HepG2 (cell line): ENCODE data around the gene KISS1R. TPM values are rescaled to one million over a fixed set of nuclear protein-coding genes. Genes with fewer than 3 reads are reported as not detected.

Experiments used
- ATAC-seq: fragments of 200-7000 bp; cut with Tn5 transposase; 3 replicates; pipeline ENCODE4 v1.9.1; 2020; ENCODE audit warnings: mild to moderate bottlenecking, moderate library complexity
- BruUV-seq: library from RNA; stranded (reverse); fragments of 400-500 nt; replicated peaks from 2 replicates; lab custom pipeline; 2021; lab: Mats Ljungman, UMichigan
- CTCF ChIA-PET: fragments of 300-600 bp; formaldehyde crosslinking; extraction: SDS; loops from one replicate; lab custom pipeline; 2021; ENCODE audit warnings: low total read pairs, inconsistent platforms, low intra/inter-chr PET ratio; lab: Yijun Ruan, JAX
- POLR2A ChIA-PET: fragments of 350-600 bp; sonication (Branson Sonifier 250); formaldehyde crosslinking; loops from one replicate; lab custom pipeline; 2020; ENCODE audit warnings: antibody characterized with exemption, inconsistent platforms; lab: Yijun Ruan, JAX
- DNase-seq: peaks from one replicate; pipeline ENCODE4 v3.0.0-alpha.2; 2015; ENCODE audit warnings: low spot score
- FAIRE-seq: peaks from 3 replicates; lab custom pipeline; 2011; peaks lifted over from hg19 to GRCh38; lab: Jason Lieb, UNC
- H2AFZ ChIP-seq: one replicate; pipeline ENCODE4 v1.6.1; 2011; ENCODE audit warnings: low read length, inconsistent platforms
- H3K27ac ChIP-seq: fragments of 300-600 bp; 3 replicates; pipeline ENCODE4 v1.8.0; 2011; ENCODE audit warnings: mixed run types, mild to moderate bottlenecking, mixed read lengths, low read length, inconsistent platforms; ENCODE audit not compliant: insufficient read depth; ENCODE audit errors: extremely low read length
- H3K27me3 ChIP-seq, 2 experiments: fragments of 200-600 bp in 1 of 2; 2 replicates in 1 of 2; 3 replicates in 1 of 2; pipeline versions ENCODE4 v1.6.0 to v1.8.0; 2011; ENCODE audit warnings: low read length in 2 of 2, mild to moderate bottlenecking in 2 of 2, moderate library complexity in 2 of 2, inconsistent platforms in 1 of 2; ENCODE audit not compliant: insufficient read depth in 2 of 2, control insufficient read depth in 1 of 2
- H3K36me3 ChIP-seq, 2 experiments: fragments of 200-600 bp in 1 of 2; replicated peaks in 1 of 2; 2 replicates in 1 of 2; 3 replicates in 1 of 2; pipeline versions ENCODE4 v1.5.1 to v1.8.0; 2011; ENCODE audit warnings: low read length in 2 of 2, inconsistent platforms in 1 of 2; ENCODE audit not compliant: insufficient read depth in 2 of 2, control insufficient read depth in 1 of 2
- H3K4me1 ChIP-seq: 2 replicates; pipeline ENCODE4 v1.5.1; 2012; ENCODE audit warnings: low read length, inconsistent platforms; ENCODE audit not compliant: insufficient read depth
- H3K4me2 ChIP-seq: 2 replicates; pipeline ENCODE4 v1.6.0; 2011; ENCODE audit warnings: low read depth, low read length, inconsistent platforms
- H3K4me3 ChIP-seq, 3 experiments: fragments of 200-600 bp in 1 of 3; sonication (generic), shearing (Covaris generic) in 1 of 3; replicated peaks in 1 of 3; 2 replicates each; pipeline ENCODE4 v1.5.1; 2011 to 2016; ENCODE audit warnings: low read length in 3 of 3, inconsistent platforms in 2 of 3, low read depth in 2 of 3, mild to moderate bottlenecking in 2 of 3, control low read depth in 1 of 3, mixed read lengths in 1 of 3; ENCODE audit not compliant: insufficient read depth in 1 of 3
- H3K79me2 ChIP-seq: one replicate; pipeline ENCODE4 v1.6.1; 2011; ENCODE audit warnings: low read length, inconsistent platforms; ENCODE audit not compliant: insufficient read depth
- H3K9ac ChIP-seq: 2 replicates; pipeline ENCODE4 v1.6.0; 2011; ENCODE audit warnings: mild to moderate bottlenecking, low read depth, low read length, inconsistent platforms; ENCODE audit not compliant: insufficient read depth
- H3K9me3 ChIP-seq: 2 replicates; pipeline ENCODE4 v1.5.1; 2012; ENCODE audit warnings: mild to moderate bottlenecking, low read length
- H4K20me1 ChIP-seq: 2 replicates; pipeline ENCODE4 v1.6.0; 2011; ENCODE audit warnings: inconsistent platforms, mild to moderate bottlenecking, low read length, moderate library complexity; ENCODE audit not compliant: insufficient read depth
- BRD4 ChIP-seq: sonication (generic); formaldehyde crosslinking; IDR thresholded peaks from 2 replicates; pipeline ENCODE4 v1.4.0; 2020; ENCODE audit warnings: missing genetic modification reagents
- HNRNPL ChIP-seq: fragments of 200-400 bp; formaldehyde crosslinking; IDR thresholded peaks from 2 replicates; pipeline ENCODE4 v1.6.1; 2017; ENCODE audit warnings: mild to moderate bottlenecking, low read depth, low read length
- KAT2B ChIP-seq: fragments of 150-350 bp; IDR thresholded peaks from 2 replicates; pipeline ENCODE4 v1.6.1; 2014; ENCODE audit warnings: low read depth, low read length, borderline replicate concordance
- TP53 ChIP-seq: sonication (generic); formaldehyde crosslinking; conservative IDR thresholded peaks from 2 replicates; pipeline ENCODE4 v1.4.0; 2020; ENCODE audit warnings: missing genetic modification reagents
- ZBTB38 ChIP-seq: sonication (generic); formaldehyde crosslinking; IDR thresholded peaks from 2 replicates; pipeline ENCODE4 v1.5.1; 2020; ENCODE audit warnings: mild to moderate bottlenecking, missing genetic modification reagents
- ZSCAN30 ChIP-seq: sonication (generic); formaldehyde crosslinking; IDR thresholded peaks from 2 replicates; pipeline ENCODE4 v1.5.0; 2020; ENCODE audit warnings: mild to moderate bottlenecking, missing genetic modification reagents
- WGBS: methylation state at CpG from one replicate; pipeline ENCODE4 v1.1.6; 2017; ENCODE audit warnings: low lambda C conversion rate; 5-methylcytosine and 5-hydroxymethylcytosine counted together
- in situ Hi-C: cut with HindIII; loops from 2 replicates; pipeline ENCODE4 v1.10.0; 2017; ENCODE audit warnings: low pct_unique_long_range_greater_than_20kb; ENCODE audit not compliant: extremely low pct_ligation_motif_present
- intact Hi-C: fragments of 100-400 bp; cut with micrococcal nuclease; formaldehyde crosslinking; loops from one replicate; pipeline ENCODE4 v1.10.0; 2022; ENCODE audit not compliant: unreplicated experiment
- polyA plus RNA-seq, 8 experiments: library from polyadenylated mRNA; depleted of rRNA in 3 of 8; stranded (reverse) in 7 of 8; unstranded in 1 of 8; fragments of >200 nt; fragmentation: Illumina TruSeq in 4 of 8; extraction: Trizol in 4 of 8; gene quantifications; 2 replicates each; pipeline versions ENCODE4 v1.2.1 to v1.2.3, GENCODE V29; 2011 to 2016; ENCODE audit warnings: low read depth in 4 of 8, missing spikeins in 1 of 8, mixed read lengths in 1 of 8; ENCODE audit not compliant: insufficient read depth in 1 of 8
- total RNA-seq, 5 experiments: library from RNA; depleted of rRNA; stranded (reverse); fragments of >200 nt; fragmentation: Illumina TruSeq; extraction: Trizol; gene quantifications; 2 replicates each; pipeline ENCODE4 v1.2.3, GENCODE V29; 2016; ENCODE audit warnings: low read depth in 1 of 5
- TF ChIP-seq, protein P1 (sequence below): sonication (generic); formaldehyde crosslinking; IDR thresholded peaks from 2 replicates; pipeline ENCODE4 v1.5.0; 2020; ENCODE audit warnings: mild to moderate bottlenecking, missing genetic modification reagents
- TF ChIP-seq, protein P2 (sequence below): sonication (generic); IDR thresholded peaks from 2 replicates; pipeline ENCODE4 v1.6.1; 2016; ENCODE audit warnings: low read depth, borderline replicate concordance
- TF ChIP-seq, protein P3 (sequence below): sonication (generic); formaldehyde crosslinking; IDR thresholded peaks from 2 replicates; pipeline ENCODE4 v1.9.0; 2021; ENCODE audit warnings: missing genetic modification reagents, borderline replicate concordance
- TF ChIP-seq, protein P4 (sequence below): sonication (generic); formaldehyde crosslinking; IDR thresholded peaks from 2 replicates; pipeline ENCODE4 v1.4.0; 2020; ENCODE audit warnings: missing genetic modification reagents
- TF ChIP-seq, protein P5 (sequence below): sonication (generic); formaldehyde crosslinking; IDR thresholded peaks from 2 replicates; pipeline ENCODE4 v1.8.1; 2023; ENCODE audit warnings: mild to moderate bottlenecking, moderate library complexity, missing genetic modification reagents

Gene KISS1R
- total and polyA plus RNA-seq, 2 of the 13 experiments (the other 11 are each of a cell fraction or from before 2014, with no cell fraction given) = 1.1 to 10.2 TPM

DNA sequence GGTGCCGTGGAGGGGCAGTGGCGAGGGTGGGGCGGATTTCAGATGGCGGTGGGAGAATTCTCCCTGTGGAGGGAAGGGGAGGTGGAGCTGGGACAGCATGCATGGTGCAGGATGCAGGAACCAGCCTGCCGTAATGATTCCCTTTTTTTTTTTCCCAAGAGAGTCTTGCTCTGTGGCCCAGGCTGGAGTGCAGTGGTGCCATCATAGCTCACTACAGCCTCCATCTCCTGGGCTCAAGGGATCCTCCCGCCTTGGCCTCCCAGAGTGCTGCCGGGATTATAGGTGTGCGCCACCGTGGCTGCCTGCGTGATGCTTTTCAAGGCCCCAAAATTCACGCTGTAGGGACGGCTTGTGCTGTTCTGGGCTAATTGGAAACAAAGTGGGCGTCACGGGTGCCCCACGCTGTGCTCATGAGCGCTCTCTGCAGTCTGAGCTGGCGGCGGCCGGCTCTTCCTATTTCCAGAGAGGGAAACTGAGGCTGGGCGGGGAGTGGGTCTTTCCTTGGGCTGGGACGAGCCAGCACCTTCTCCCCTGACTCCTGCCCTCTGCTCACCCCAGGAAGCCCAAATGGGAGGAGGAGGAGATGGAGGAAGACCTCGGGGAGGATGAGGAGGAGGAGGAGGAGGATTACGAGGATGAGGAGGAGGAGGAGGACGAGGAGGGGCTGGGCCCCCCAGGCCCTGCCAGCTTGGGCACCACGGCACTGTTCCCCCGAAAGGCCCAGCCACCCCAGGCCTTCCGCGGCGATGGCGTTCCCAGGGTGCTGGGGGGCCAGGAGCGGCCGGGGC is 14.9 kb downstream of the KISS1R start (continued):
- TF ChIP-seq, protein P1, sequence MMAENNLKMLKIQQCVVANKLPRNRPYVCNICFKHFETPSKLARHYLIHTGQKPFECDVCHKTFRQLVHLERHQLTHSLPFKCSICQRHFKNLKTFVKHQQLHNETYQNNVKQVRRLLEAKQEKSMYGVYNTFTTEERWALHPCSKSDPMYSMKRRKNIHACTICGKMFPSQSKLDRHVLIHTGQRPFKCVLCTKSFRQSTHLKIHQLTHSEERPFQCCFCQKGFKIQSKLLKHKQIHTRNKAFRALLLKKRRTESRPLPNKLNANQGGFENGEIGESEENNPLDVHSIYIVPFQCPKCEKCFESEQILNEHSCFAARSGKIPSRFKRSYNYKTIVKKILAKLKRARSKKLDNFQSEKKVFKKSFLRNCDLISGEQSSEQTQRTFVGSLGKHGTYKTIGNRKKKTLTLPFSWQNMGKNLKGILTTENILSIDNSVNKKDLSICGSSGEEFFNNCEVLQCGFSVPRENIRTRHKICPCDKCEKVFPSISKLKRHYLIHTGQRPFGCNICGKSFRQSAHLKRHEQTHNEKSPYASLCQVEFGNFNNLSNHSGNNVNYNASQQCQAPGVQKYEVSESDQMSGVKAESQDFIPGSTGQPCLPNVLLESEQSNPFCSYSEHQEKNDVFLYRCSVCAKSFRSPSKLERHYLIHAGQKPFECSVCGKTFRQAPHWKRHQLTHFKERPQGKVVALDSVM = peak; percentile 82

DNA sequence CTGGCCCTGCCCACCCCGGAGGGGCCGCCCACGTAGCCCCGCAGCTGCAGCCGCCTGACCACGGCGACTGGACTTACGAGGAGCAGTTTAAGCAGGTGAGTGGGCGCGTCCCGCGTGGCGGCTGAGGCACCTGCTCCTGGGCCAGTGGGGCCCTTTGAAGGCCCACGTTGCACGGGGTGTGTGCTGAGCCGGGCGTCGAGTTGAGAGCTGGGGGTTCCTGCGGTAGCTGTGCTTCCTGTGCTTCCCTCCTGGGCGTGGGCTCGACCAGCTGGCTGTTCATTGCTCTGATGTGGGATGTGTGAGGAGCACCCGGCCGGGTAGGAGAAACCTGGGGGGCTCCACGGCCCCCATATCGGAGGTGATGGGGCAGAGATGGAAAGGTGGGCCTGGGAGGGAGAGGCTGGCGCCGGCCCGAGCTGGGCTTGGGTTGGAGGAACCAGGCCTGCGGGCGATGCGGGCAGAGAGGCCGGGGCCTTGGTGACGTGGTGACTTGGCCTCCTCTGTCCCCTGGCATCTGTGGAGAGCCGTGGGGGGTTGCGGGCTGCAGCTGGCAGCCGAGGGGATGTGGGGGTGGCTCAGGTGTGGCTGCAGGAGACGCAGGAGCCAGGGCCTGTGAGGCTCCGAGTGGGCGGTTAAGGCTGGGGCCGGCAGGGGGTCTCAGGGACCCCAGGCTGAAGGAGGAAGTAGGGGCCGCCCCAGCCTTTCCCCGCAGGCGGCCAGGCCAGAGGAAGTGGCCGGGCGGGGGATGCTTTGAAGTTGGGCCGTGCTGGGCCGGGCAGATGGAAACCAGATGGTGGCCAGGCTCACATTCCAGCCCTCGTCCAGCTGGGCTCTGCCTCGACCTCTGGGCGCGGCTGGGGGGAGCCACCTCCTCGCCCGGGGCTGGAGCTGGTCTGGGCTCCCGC is 15.8 kb downstream of the KISS1R start:
- Histone ChIP-seq H3K27ac (peak overlapping the region; percentile 55), H3K4me3 (peak overlapping the region in 1 of 3 experiments; percentile 37; a peak in 1 of 6 replicates), H3K9me3 (no peaks in the 10 kb centered on the region), H2AFZ (no peak overlapping the region), H3K9ac (no peak overlapping the region), H3K4me2 (peak overlapping the region; percentile 36), H3K4me1 (peaks cover 92% of the 10 kb centered on the region), H3K79me2 (peaks cover 79% of the 10 kb centered on the region), H4K20me1 (peaks cover 37% of the 10 kb centered on the region; the same call in 1 of the 2 replicates), H3K36me3 (peaks cover 12 to 61% of the 10 kb centered on the region in 2 experiments; a peak in 4 of 5 replicates), H3K27me3 (no peaks in the 10 kb centered on the region)
- FAIRE-seq = no peak
- ChIA-PET CTCF (interaction anchor here (0.6 kb wide), 1 partner anchor 10 kb away, joined by 3 read pairs; no protein-coding TSS in a partner anchor), POLR2A (interaction anchor here (0.6 to 5.6 kb wide), 10 partner anchors 9 to 52 kb away, joined by 3 to 50 read pairs (median 4); no protein-coding TSS in a partner anchor)
- intact Hi-C loops = loop anchor here (2.0 kb wide), 1 partner anchor 26 kb away; no protein-coding TSS in a partner anchor
- in situ Hi-C loops = no loop called here
- ATAC-seq = peak; percentile 41
- DNase-seq = no peak
- BruUV-seq = no TSS peak
- WGBS = 89% methylated on average over 20 of the region's 54 CpGs
- TF ChIP-seq, protein P2, sequence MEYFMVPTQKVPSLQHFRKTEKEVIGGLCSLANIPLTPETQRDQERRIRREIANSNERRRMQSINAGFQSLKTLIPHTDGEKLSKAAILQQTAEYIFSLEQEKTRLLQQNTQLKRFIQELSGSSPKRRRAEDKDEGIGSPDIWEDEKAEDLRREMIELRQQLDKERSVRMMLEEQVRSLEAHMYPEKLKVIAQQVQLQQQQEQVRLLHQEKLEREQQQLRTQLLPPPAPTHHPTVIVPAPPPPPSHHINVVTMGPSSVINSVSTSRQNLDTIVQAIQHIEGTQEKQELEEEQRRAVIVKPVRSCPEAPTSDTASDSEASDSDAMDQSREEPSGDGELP = peak; percentile 94; the same call in 1 of the 2 replicates
- TF ChIP-seq HNRNPL (peak; percentile 92), ZBTB38 (CRISPR knock-in tag) (peak; percentile 91), BRD4 (CRISPR knock-in tag) (no peak), ZSCAN30 (CRISPR knock-in tag) (no peak), KAT2B (no peak), TP53 (peak; percentile 96; the same call in 1 of the 2 replicates)
- TF ChIP-seq, protein P3, sequence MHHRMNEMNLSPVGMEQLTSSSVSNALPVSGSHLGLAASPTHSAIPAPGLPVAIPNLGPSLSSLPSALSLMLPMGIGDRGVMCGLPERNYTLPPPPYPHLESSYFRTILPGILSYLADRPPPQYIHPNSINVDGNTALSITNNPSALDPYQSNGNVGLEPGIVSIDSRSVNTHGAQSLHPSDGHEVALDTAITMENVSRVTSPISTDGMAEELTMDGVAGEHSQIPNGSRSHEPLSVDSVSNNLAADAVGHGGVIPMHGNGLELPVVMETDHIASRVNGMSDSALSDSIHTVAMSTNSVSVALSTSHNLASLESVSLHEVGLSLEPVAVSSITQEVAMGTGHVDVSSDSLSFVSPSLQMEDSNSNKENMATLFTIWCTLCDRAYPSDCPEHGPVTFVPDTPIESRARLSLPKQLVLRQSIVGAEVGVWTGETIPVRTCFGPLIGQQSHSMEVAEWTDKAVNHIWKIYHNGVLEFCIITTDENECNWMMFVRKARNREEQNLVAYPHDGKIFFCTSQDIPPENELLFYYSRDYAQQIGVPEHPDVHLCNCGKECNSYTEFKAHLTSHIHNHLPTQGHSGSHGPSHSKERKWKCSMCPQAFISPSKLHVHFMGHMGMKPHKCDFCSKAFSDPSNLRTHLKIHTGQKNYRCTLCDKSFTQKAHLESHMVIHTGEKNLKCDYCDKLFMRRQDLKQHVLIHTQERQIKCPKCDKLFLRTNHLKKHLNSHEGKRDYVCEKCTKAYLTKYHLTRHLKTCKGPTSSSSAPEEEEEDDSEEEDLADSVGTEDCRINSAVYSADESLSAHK (CRISPR knock-in tag) = no peak
- TF ChIP-seq, protein P4, sequence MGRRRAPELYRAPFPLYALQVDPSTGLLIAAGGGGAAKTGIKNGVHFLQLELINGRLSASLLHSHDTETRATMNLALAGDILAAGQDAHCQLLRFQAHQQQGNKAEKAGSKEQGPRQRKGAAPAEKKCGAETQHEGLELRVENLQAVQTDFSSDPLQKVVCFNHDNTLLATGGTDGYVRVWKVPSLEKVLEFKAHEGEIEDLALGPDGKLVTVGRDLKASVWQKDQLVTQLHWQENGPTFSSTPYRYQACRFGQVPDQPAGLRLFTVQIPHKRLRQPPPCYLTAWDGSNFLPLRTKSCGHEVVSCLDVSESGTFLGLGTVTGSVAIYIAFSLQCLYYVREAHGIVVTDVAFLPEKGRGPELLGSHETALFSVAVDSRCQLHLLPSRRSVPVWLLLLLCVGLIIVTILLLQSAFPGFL (CRISPR knock-in tag) = no peak
- TF ChIP-seq, protein P5, sequence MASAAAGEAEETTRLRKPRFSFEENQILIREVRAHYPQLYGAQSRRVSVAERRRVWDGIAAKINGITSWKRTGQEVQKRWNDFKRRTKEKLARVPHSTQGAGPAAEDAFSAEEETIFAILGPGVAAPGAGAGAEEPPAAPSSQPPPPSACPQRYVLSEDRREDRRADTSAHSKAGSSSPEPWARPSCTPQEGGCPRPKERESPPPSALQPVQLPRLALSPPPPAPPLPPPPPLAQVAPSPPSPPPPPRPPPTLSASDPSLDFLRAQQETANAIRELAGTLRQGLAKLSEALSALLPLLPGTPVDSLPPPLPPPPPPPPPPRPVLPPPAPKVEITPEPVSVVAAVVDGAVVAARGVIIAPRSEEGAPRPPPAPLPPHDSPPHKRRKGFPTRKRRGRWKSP (CRISPR knock-in tag) = no peak
